GM12878 (cell line): ENCODE results near the gene CACNA1I. TPM values are rescaled to one million over a fixed set of nuclear protein-coding genes. Genes with fewer than 3 reads are reported as not detected.

Experiments used
- ATAC-seq: fragments of 200-7000 bp; cut with Tn5 transposase; 3 replicates; pipeline ENCODE4 v1.9.1; 2020; ENCODE audit warnings: mild to moderate bottlenecking, moderate library complexity
- BruUV-seq: library from RNA; stranded (reverse); fragments of 400-500 nt; replicated peaks from 2 replicates; lab custom pipeline; 2021; lab: Mats Ljungman, UMichigan
- CTCF ChIA-PET: fragments of 300-600 bp; sonication (Branson Sonifier 250); formaldehyde crosslinking; extraction: SDS; loops from one replicate; lab custom pipeline; 2021; ENCODE audit warnings: inconsistent platforms; lab: Yijun Ruan, JAX
- POLR2A ChIA-PET: fragments of 350-600 bp; formaldehyde crosslinking; extraction: SDS; loops from one replicate; lab custom pipeline; 2021; ENCODE audit warnings: inconsistent platforms; lab: Charles Lee
- RAD21 ChIA-PET: fragments of 300-600 bp; sonication (Branson Sonifier 250); formaldehyde crosslinking; loops from one replicate; lab custom pipeline; 2023; ENCODE audit warnings: antibody characterized with exemption; ENCODE audit not compliant: unreplicated experiment; lab: Charles Lee
- SMC1A ChIA-PET: fragments of 300-600 bp; sonication (Branson Sonifier 250); formaldehyde crosslinking; loops from one replicate; lab custom pipeline; 2023; ENCODE audit not compliant: unreplicated experiment, uncharacterized antibody; lab: Charles Lee
- DNase-seq: peaks from one replicate; pipeline ENCODE4 v3.0.0-alpha.2; 2011; ENCODE audit warnings: low read depth, low spot score
- FAIRE-seq: peaks from 3 replicates; lab custom pipeline; 2011; peaks lifted over from hg19 to GRCh38; lab: Jason Lieb, UNC
- H2AFZ ChIP-seq: 2 replicates; pipeline ENCODE4 v1.6.0; 2011; ENCODE audit warnings: low read depth, low read length, control low read depth; ENCODE audit not compliant: control insufficient read depth
- H3K27ac ChIP-seq: 2 replicates; pipeline ENCODE4 v1.5.1; 2011; ENCODE audit warnings: control low read depth; ENCODE audit not compliant: control insufficient read depth, insufficient read depth
- H3K27me3 ChIP-seq, 2 experiments: replicated peaks in 1 of 2; 2 replicates each; pipeline versions ENCODE4 v1.6.0 to v1.6.1; 2011; ENCODE audit warnings: low read length in 1 of 2; ENCODE audit not compliant: control insufficient read depth in 2 of 2, insufficient read depth in 2 of 2
- H3K36me3 ChIP-seq, 2 experiments: 2 replicates each; pipeline ENCODE4 v1.5.1; 2011; ENCODE audit warnings: low read length in 1 of 2; ENCODE audit not compliant: control insufficient read depth in 2 of 2, insufficient read depth in 2 of 2
- H3K4me1 ChIP-seq: 2 replicates; pipeline ENCODE4 v1.6.1; 2011; ENCODE audit warnings: mild to moderate bottlenecking, low read length, moderate library complexity, mixed read lengths; ENCODE audit not compliant: control insufficient read depth, insufficient read depth
- H3K4me2 ChIP-seq: 2 replicates; pipeline ENCODE4 v1.6.0; 2011; ENCODE audit warnings: control low read depth; ENCODE audit not compliant: control insufficient read depth, insufficient read depth
- H3K4me3 ChIP-seq: fragments of 200-600 bp; sonication (generic); 2 replicates; pipeline ENCODE4 v1.5.1; 2016
- H3K79me2 ChIP-seq: 2 replicates; pipeline ENCODE4 v1.6.0; 2011; ENCODE audit warnings: low read length; ENCODE audit not compliant: control insufficient read depth, insufficient read depth
- H3K9ac ChIP-seq: 2 replicates; pipeline ENCODE4 v1.8.0; 2011; ENCODE audit warnings: low read length, control low read depth, mixed read lengths; ENCODE audit not compliant: control insufficient read depth, insufficient read depth
- H3K9me3 ChIP-seq: replicated peaks from 3 replicates; pipeline ENCODE4 v1.5.1; 2011; ENCODE audit warnings: mild to moderate bottlenecking, low read length; ENCODE audit not compliant: control insufficient read depth, insufficient read depth
- H4K20me1 ChIP-seq: 2 replicates; pipeline ENCODE4 v1.6.0; 2011; ENCODE audit not compliant: control insufficient read depth, insufficient read depth
- EGR1 ChIP-seq, 2 experiments: IDR thresholded peaks; 1 replicate in 1 of 2; 2 replicates in 1 of 2; pipeline ENCODE4 v1.6.1; 2011 to 2012; ENCODE audit warnings: low read depth in 2 of 2, low read length in 2 of 2, borderline replicate concordance in 1 of 2, mild to moderate bottlenecking in 1 of 2, moderate library complexity in 1 of 2
- GATAD2B ChIP-seq: fragments of 450-650 bp; conservative IDR thresholded peaks from 2 replicates; pipeline ENCODE4 v1.6.1; 2017; ENCODE audit warnings: low read depth, mild to moderate bottlenecking, moderate library complexity
- KAT2A ChIP-seq: conservative IDR thresholded peaks from 2 replicates; pipeline ENCODE4 v1.6.1; 2011; ENCODE audit warnings: low read depth, low read length; ENCODE audit not compliant: control insufficient read depth
- KDM1A ChIP-seq: fragments of 200-600 bp; sonication (generic); IDR thresholded peaks from 2 replicates; pipeline ENCODE4 v1.6.1; 2016; ENCODE audit warnings: borderline replicate concordance
- LARP7 ChIP-seq: fragments of 450-650 bp; IDR thresholded peaks from 2 replicates; pipeline ENCODE4 v1.6.1; 2017; ENCODE audit warnings: mild to moderate bottlenecking
- MEF2A ChIP-seq: IDR thresholded peaks from 2 replicates; pipeline ENCODE4 v1.6.1; 2011; ENCODE audit warnings: low read depth, mild to moderate bottlenecking, low read length, moderate library complexity; ENCODE audit not compliant: insufficient read depth
- MTA3 ChIP-seq: IDR thresholded peaks from 2 replicates; pipeline ENCODE4 v1.6.1; 2012; ENCODE audit warnings: low read length, inconsistent platforms, borderline replicate concordance
- NRF1 ChIP-seq: conservative IDR thresholded peaks from 2 replicates; pipeline ENCODE4 v1.6.1; 2011; ENCODE audit warnings: mild to moderate bottlenecking, low read depth, low read length, improper control_type of control experiment
- PAX5 ChIP-seq: IDR thresholded peaks from 2 replicates; pipeline ENCODE4 v1.6.1; 2011; ENCODE audit warnings: low read depth, low read length, borderline replicate concordance
- POLR2A ChIP-seq: IDR thresholded peaks from 2 replicates; pipeline ENCODE4 v1.6.1; 2011; ENCODE audit warnings: low read depth, mild to moderate bottlenecking, low read length
- POLR2AphosphoS2 ChIP-seq: IDR thresholded peaks from 2 replicates; pipeline ENCODE4 v1.6.1; 2011; ENCODE audit warnings: low read depth, mild to moderate bottlenecking, low read length, improper control_type of control experiment, moderate library complexity
- POLR2AphosphoS5 ChIP-seq: IDR thresholded peaks from 2 replicates; pipeline ENCODE4 v1.6.1; 2011; ENCODE audit warnings: mild to moderate bottlenecking, low read length, inconsistent platforms
- RAD21 ChIP-seq: IDR thresholded peaks from 2 replicates; pipeline ENCODE4 v1.6.1; 2011; ENCODE audit warnings: mild to moderate bottlenecking, low read depth, low read length, moderate library complexity; ENCODE audit not compliant: insufficient read depth
- RFX5 ChIP-seq: IDR thresholded peaks from 2 replicates; pipeline ENCODE4 v1.6.1; 2011; ENCODE audit warnings: low read depth, low read length, improper control_type of control experiment
- SMAD5 ChIP-seq: IDR thresholded peaks from 2 replicates; pipeline ENCODE4 v1.6.1; 2016; ENCODE audit warnings: antibody characterized with exemption, low read depth
- SREBF1 ChIP-seq: IDR thresholded peaks from 2 replicates; pipeline ENCODE4 v1.6.1; 2012; ENCODE audit warnings: mild to moderate bottlenecking, low read length
- STAT1 ChIP-seq: fragments of 450-650 bp; conservative IDR thresholded peaks from 2 replicates; pipeline ENCODE4 v1.6.1; 2014; ENCODE audit warnings: antibody characterized with exemption, mild to moderate bottlenecking
- TBL1XR1 ChIP-seq: IDR thresholded peaks from 2 replicates; pipeline ENCODE4 v1.6.1; 2012; ENCODE audit warnings: low read depth, low read length, improper control_type of control experiment
- ZBED1 ChIP-seq: IDR thresholded peaks from 2 replicates; pipeline ENCODE4 v1.6.1; 2016; ENCODE audit warnings: borderline replicate concordance
- whole genome bisulfite sequencing: methylation state at CpG from one replicate; pipeline ENCODE4 v1.1.6; 2016; ENCODE audit warnings: low lambda C conversion rate; ENCODE audit not compliant: insufficient replicate concordance, insufficient coverage; ENCODE audit errors: missing lambda C conversion rate; 5-methylcytosine and 5-hydroxymethylcytosine counted together
- in situ Hi-C: fragments of 300-500 bp; cut with MboI; formaldehyde crosslinking; loops from 9 replicates; pipeline ENCODE4 v1.14.3; 2018; ENCODE audit warnings: mixed read lengths
- intact Hi-C: fragments of 100-400 bp; cut with micrococcal nuclease; formaldehyde crosslinking; loops from one replicate; pipeline ENCODE4 v1.14.2; 2022; ENCODE audit not compliant: unreplicated experiment
- polyA plus RNA-seq, 11 experiments: library from polyadenylated mRNA; depleted of rRNA in 4 of 11; unstranded in 6 of 11; stranded (reverse) in 5 of 11; fragments of >200 nt; fragmentation: Nextera tagmentation in 4 of 11; fragmentation: Illumina TruSeq in 1 of 11; extraction: Ambion mirVana in 4 of 11; extraction: Trizol in 1 of 11; gene quantifications; 1 replicate in 1 of 11; 2 replicates in 10 of 11; pipeline versions ENCODE4 v1.2.1 to v1.2.3, GENCODE V29; 2011 to 2016; ENCODE audit warnings: inconsistent platforms in 2 of 11, missing spikeins in 2 of 11, low read depth in 1 of 11
- total RNA-seq, 4 experiments: library from RNA; depleted of rRNA in 3 of 4; stranded (reverse); fragments of >200 nt in 3 of 4; fragmentation: Illumina TruSeq in 1 of 4; extraction: Trizol in 1 of 4; gene quantifications; 2 replicates each; pipeline versions ENCODE4 v1.2.1 to v1.2.3, GENCODE V29; 2013 to 2021
- TF ChIP-seq, protein P1 (sequence below): IDR thresholded peaks from 2 replicates; pipeline ENCODE4 v1.6.1; 2011; ENCODE audit warnings: borderline replicate concordance, low read depth, mild to moderate bottlenecking, moderate library complexity, mixed read lengths, low read length; ENCODE audit not compliant: insufficient read depth; ENCODE audit errors: extremely low read length
- TF ChIP-seq, protein P2 (sequence below): fragments of 150-350 bp; IDR thresholded peaks from 2 replicates; pipeline ENCODE4 v1.6.1; 2014; ENCODE audit warnings: mild to moderate bottlenecking, low read depth, low read length

The CACNA1I gene
- total and polyA plus RNA-seq, 10 of the 15 experiments (the other 5 are each of a cell fraction or from before 2014, with no cell fraction given) = 0.01 to 0.03 TPM; not detected in 8

DNA sequence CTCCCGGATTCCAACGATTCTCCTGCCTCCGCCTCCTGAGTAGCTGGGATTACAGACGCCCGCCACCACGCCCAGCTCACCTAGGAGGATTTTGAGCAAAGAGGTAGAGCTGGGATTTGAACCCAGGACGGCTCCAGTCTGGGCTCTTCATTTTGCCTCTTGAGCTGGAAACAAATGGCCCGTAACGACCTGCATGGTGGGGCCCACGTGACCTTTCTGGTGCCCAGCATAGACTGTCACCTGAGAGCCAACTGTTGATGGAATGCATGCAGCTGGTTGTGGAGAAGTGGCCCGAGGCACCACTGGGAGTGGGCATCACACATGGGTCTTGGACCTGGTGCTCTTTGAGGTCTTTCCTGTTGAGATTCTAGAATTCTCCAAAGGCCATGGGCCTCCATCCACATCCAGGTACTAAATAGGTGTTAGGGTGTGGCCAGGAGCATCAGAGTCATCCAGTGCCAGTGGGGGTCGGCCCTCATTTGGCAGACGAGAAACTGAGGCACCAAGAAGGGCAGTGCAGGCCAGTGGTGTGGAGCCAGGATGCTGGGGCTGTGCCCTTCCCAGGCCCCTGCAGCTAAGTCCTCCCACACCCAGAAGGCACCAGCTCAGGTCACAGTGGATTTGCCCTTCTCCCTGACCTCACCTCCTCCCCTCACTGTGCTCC lies 46.3 kb upstream of the CACNA1I start:
- no peak overlapping the region for H2AFZ ChIP-seq
- H3K27ac ChIP-seq = no peak overlapping the region; the same call in 1 of the 2 replicates
- ATAC-seq = no peak
- H3K27me3 ChIP-seq = no peaks in the 10 kb centered on the region
- intact Hi-C loops = loop anchor here (5.0 kb wide), 1 partner anchor 77 kb away; no protein-coding TSS in a partner anchor
- peaks cover 29% of the 10 kb centered on the region for H4K20me1 ChIP-seq
- ChIA-PET POLR2A (interaction anchor here (0.6 to 1.5 kb wide), 6 partner anchors 9 to 397 kb away, joined by 3 to 5 read pairs (median 4); partner anchors contain the start of gene MIEF1), CTCF (interaction anchor here (1.0 to 17.8 kb wide), 3 partner anchors 9 to 180 kb away, joined by 3 to 372 read pairs (median 22); partner anchors contain the start of gene MIEF1), RAD21 (interaction anchor here (1.3 kb wide), 2 partner anchors 125 to 181 kb away, joined by 5 read pairs; partner anchors contain the start of gene TAB1), SMC1A (interaction anchor here (0.7 to 1.6 kb wide), 5 partner anchors 8 to 375 kb away, joined by 3 to 8 read pairs (median 3); no protein-coding TSS in a partner anchor)
- 67% methylated on average over 13 of the region's 13 CpGs for WGBS
- H3K4me3 ChIP-seq = peak overlapping the region; percentile 9; the same call in 1 of the 2 replicates
- peak; percentile 73; the same call in 1 of the 2 replicates for TF ChIP-seq POLR2AphosphoS5
- no peak for TF ChIP-seq MTA3
- TF ChIP-seq MEF2A = no peak
- no peak for TF ChIP-seq RFX5
- peak; percentile 7; the same call in 1 of the 2 replicates for TF ChIP-seq PAX5
- TF ChIP-seq, protein P1, sequence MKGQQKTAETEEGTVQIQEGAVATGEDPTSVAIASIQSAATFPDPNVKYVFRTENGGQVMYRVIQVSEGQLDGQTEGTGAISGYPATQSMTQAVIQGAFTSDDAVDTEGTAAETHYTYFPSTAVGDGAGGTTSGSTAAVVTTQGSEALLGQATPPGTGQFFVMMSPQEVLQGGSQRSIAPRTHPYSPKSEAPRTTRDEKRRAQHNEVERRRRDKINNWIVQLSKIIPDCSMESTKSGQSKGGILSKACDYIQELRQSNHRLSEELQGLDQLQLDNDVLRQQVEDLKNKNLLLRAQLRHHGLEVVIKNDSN = peak; percentile 73
- TF ChIP-seq RAD21 = no peak
- TF ChIP-seq SREBF1 = no peak
- no peak for TF ChIP-seq GATAD2B
- peak; percentile 77 for TF ChIP-seq POLR2A
- 0 out of 2 replicates have a peak, but pooled peaks have one; percentile 24 for TF ChIP-seq LARP7
- no peak for TF ChIP-seq TBL1XR1
- no peak; the same call in 1 of the 2 replicates for TF ChIP-seq ZBED1
- peak; percentile 41; the same call in 1 of the 2 replicates for TF ChIP-seq SMAD5
- no peak for TF ChIP-seq KAT2A
- TF ChIP-seq, protein P2, sequence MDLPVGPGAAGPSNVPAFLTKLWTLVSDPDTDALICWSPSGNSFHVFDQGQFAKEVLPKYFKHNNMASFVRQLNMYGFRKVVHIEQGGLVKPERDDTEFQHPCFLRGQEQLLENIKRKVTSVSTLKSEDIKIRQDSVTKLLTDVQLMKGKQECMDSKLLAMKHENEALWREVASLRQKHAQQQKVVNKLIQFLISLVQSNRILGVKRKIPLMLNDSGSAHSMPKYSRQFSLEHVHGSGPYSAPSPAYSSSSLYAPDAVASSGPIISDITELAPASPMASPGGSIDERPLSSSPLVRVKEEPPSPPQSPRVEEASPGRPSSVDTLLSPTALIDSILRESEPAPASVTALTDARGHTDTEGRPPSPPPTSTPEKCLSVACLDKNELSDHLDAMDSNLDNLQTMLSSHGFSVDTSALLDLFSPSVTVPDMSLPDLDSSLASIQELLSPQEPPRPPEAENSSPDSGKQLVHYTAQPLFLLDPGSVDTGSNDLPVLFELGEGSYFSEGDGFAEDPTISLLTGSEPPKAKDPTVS = no peak
- TF ChIP-seq STAT1 = no peak
- TF ChIP-seq KDM1A = no peak
- no peak for TF ChIP-seq NRF1
- TF ChIP-seq EGR1 (IDR thresholded peaks at IDR 0.05; ENCODE audit: borderline replicate concordance in 1 of 2, low read depth in 2 of 2, low read length in 2 of 2) = no peak
- peak; percentile 88; the same call in 1 of the 2 replicates for TF ChIP-seq POLR2AphosphoS2
- FAIRE-seq = no peak
- no TSS peak for BruUV-seq
- peaks cover 42% of the 10 kb centered on the region for H3K4me1 ChIP-seq
- peaks cover 18 to 23% of the 10 kb centered on the region in 2 experiments; a peak in 3 of 4 replicates for H3K36me3 ChIP-seq
- DNase-seq = no peak
- H3K9ac ChIP-seq = no peak overlapping the region
- H3K79me2 ChIP-seq = peaks cover 65% of the 10 kb centered on the region
- in situ Hi-C loops = loop anchor here (25.0 kb wide), 1 partner anchor 362 kb away; the partner anchor contains the start of gene CBX7
- H3K4me2 ChIP-seq = peak overlapping the region; percentile 72
- H3K9me3 ChIP-seq = no peaks in the 10 kb centered on the region
